NCI-H187 (cell line): ENCODE data around the gene RIT1.
A peak's percentile ranks its signal among the peaks of the same experiment; 100 is the strongest.

Source experiments
- DNase-seq, 2 experiments: peaks; one replicate each; lab custom pipeline; 2025; lab: John Stamatoyannopoulos, UW

The RIT1 gene

DNA sequence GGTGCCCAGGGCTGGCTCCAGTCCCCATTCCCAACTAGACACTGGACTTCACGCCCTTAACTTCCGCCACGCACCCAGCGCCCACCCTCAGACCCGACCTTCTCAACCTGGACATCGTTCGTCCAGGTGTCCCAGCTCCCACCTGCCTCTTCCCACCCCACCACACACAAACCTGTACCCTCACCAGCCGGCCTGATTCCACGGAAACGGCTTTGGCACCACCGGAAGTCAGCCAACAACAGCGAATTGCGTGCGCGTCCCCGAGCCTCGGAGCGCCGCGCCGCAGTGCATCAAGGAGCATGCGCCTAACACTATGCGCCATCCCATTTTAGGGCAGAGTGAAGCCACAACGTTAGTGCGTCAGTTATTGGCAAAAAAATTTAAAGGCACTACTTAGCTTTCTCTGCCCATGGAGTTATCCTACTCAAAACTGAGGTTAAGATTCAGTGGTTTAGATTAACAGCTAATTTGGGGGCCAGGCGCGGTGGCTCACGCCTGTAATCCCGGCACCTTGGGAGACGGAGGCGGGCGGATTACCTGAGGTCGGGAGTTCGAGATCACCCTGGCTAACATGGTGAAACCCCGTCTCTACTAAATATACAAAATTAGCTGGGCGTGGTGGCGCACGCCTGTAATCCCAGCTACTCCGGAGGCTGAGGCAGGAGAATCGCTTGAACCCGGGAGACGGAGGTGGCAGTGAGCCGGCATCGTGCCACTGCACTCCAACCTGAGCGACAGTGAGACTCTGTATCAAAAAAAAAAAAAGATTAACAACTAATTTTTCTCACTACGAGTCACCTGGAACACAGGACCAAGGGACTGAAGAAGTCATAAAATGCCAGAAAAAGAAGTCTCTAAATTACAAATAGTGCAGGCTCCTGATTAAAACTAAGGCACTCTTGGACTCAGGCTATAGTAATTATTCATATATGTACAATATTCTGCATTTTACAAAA lies 53.9 kb downstream of the RIT1 start, which contains the start of gene GON4L:
TSS of gene GON4L (minus strand) at position 240 of the 956 bp plus-strand sequence. CDS start 3,434 bp downstream, outside the sequence.
- DNase-seq, result peak; percentile 95 to 96

GRCh38 chr1:155856257-155856974 lies 54.7 kb downstream of the RIT1 start:
- DNase-seq, result no peak

GRCh38 chr1:155850345-155850744 lies 60.8 kb downstream of the RIT1 start:
- no peak for DNase-seq

DNA sequence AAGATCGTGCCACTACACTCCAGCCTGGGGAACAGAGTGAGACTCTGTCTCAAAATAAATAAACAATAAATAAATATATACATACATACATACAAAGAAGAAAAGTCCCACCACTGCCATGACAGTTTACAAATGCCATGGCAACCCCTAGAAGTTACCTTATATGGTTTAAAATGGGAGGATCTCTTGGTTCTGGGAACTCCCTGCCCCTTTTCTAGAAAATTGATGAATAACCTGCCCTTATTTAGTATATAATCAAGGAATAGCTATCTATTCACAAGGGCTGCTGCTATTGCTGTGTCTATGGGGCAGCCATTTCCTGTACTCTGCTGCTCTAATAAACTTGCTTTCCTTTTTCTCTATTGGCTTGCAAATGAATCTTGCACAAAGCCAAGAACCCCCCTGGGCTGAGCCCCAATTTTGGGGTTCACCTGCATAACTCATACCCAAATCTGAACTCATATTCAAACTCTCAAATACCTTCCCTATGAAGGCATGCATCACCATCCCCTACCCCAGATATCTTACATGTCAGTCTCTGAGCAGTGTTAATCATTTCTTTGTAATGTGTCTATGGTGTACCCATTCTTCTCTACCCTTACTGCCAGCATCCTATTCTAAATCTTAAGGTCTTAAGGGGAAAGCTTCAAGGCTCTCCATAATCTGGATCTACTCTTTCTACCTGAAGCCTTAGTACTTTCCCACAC lies 63.2 kb downstream of the RIT1 start:
- no peak for DNase-seq
